MM.1S (cell line): Measurements from ENCODE around the gene SLC37A2.

Source experiments
- CTCF ChIP-seq: fragments of 300-600 bp; sonication (generic); IDR thresholded peaks from 2 replicates; pipeline ENCODE4 v1.5.1; 2016; ENCODE audit warnings: antibody characterized with exemption, low read length, mixed read lengths
- EZH2 ChIP-seq: fragments of 300-600 bp; sonication (generic); optimal IDR thresholded peaks from 2 replicates; pipeline ENCODE3; 2017; ENCODE audit warnings: low read depth, mild to moderate bottlenecking, antibody characterized with exemption, low read length, mixed read lengths

GRCh38 chr11:125071846-125072217 lies 8.7 kb downstream of the SLC37A2 start:
- TF ChIP-seq CTCF (no peak), EZH2 (no peak)
